Left colon (tissue), 2 donors: Measurements from ENCODE around the gene RSRC1. TPM values are rescaled to one million over a fixed set of nuclear protein-coding genes. Genes with fewer than 3 reads are reported as not detected.

Experiments
- ATAC-seq: fragments of 200-7000 bp; cut with Tn5 transposase; one replicate; pipeline ENCODE4 v1.9.1; 2020; ENCODE audit warnings: mild to moderate bottlenecking, moderate library complexity
- DNase-seq, 2 donors: peaks; one replicate each; pipeline ENCODE4 v3.0.0-alpha.2; 2020
- intact Hi-C, 2 donors: fragments of 100-400 bp; cut with DNase I in 1 of 2; cut with micrococcal nuclease in 1 of 2; formaldehyde crosslinking; loops; one replicate each; pipeline versions ENCODE4 v1.11.2 to v1.14.0; 2022; cut with DNase I, micrococcal nuclease
- total RNA-seq, 2 donors: library from RNA; stranded (reverse); fragmentation: NEBNext Ultra II Directional; extraction: Animal tissue kit (Norgen Biotek cat#: 25700); gene quantifications; one replicate each; pipeline ENCODE4 v1.2.1, GENCODE V29; 2021
- donor health status: DM: no; HTN: no; CAD: no.
- donor health status: DM: yes; HTN: yes; CAD: no.

RSRC1 gene
- total RNA-seq, 2 donors from 2014 or later = 24.9 to 30.6 TPM

- intact Hi-C loops = no loop called here
- no peak for ATAC-seq
- no peak for DNase-seq
These were observed 11.6 kb upstream of the RSRC1 start for GRCh38 chr3:158098309-158098639.

- intact Hi-C loops = no loop called here
- no peak for DNase-seq
- no peak for ATAC-seq
These were observed 11.0 kb upstream of the RSRC1 start for GRCh38 chr3:158098834-158099424.

DNA sequence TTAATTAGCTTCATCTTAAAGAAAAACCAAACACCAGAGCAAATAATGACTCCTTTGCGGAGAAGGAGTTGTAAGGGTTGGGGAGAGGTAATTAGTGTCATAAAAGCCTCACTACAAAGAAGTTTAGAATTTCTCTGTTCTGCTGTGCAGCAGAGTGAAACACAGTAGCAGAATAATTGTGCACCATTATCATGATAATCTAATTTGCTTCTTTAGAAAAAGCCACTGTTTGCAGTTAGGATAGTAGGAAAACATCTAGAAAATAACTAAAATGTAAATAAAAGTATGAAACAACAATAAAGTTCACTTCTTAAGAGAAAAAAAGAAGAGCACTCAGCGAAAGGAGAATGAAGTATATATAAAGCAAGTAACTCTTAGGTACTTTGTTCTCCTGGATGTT lies 9.2 kb upstream of the RSRC1 start:
- DNase-seq (no peak), ATAC-seq (no peak)
- intact Hi-C loops = no loop called here

GRCh38 chr3:158101335-158102241 lies 8.3 kb upstream of the RSRC1 start:
- DNase-seq (no peak), ATAC-seq (no peak)
- intact Hi-C loops = no loop called here

DNA sequence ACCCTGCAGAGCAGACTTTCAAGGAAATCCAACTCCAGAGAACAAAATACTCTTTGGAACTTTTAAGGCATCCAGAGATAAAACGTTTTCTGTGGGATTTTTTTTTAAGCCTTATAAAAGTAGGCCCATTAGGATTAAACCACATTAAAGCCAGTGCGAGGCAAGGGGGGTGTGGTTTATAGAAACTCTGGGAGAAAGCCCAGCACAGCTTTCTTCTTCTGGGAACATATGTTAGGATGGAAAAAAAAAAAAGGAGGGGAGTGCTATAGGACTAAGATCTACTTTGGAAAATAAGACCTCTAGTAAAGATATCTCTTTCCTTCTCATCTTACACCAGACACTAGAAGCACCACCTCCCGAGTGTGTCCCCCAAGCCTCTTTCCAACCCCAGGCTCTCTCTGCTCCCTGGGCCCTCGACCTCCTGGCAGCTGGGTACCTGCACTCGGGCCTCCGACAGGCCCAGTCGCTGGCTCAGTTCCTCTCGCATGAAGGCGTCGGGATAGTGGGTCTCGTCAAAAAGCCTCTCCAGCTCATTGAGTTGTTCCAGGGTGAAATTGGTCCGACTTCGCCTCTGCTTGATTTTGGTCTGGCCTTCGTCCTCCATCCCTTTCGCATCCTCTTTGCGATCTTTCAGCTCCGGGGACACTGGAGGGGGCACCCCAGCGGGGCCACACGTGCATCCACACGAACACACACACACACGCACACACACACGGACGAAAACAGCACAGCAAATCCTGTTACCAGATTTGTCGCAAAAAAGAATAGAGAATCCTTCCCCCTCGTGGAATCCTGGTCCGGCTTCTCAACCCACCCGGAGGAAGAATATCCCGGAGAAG lies 7.4 kb upstream of the RSRC1 start:
- no peak for DNase-seq
- intact Hi-C loops = no loop called here
- no peak for ATAC-seq

GRCh38 chr3:158103081-158103886 lies 6.6 kb upstream of the RSRC1 start:
- DNase-seq (peak; percentile 48 to 64), ATAC-seq (peak; percentile 86)
- intact Hi-C loops = no loop called here

- ATAC-seq = no peak
- peak in 1 of 2 donors; percentile 10 for DNase-seq
- intact Hi-C loops = no loop called here
These were observed 6.0 kb upstream of the RSRC1 start for GRCh38 chr3:158103887-158104327.

DNA sequence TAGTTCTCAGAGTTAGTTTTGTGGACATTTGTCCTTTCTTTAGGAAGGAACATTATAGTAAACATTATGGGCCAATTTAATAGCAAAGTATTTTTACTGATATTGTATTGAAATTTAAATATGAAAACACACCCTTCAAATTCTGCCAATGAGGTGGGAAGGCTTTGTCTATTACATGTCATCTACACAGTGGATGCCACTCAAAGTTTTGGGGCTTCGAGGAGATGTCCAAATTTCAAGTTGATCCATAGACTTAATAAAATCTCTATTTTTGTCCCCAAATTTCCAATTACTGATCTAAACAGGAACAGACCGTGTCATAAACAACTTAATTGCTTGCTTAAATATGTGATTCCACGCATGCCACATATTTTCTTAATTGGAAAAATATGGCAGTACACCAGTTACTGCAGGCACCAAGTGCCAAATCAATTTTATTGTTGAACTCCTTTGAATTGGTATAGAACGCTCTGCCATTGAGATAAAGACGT lies 5.4 kb upstream of the RSRC1 start:
- intact Hi-C loops = no loop called here
- no peak for DNase-seq
- ATAC-seq = no peak

DNA sequence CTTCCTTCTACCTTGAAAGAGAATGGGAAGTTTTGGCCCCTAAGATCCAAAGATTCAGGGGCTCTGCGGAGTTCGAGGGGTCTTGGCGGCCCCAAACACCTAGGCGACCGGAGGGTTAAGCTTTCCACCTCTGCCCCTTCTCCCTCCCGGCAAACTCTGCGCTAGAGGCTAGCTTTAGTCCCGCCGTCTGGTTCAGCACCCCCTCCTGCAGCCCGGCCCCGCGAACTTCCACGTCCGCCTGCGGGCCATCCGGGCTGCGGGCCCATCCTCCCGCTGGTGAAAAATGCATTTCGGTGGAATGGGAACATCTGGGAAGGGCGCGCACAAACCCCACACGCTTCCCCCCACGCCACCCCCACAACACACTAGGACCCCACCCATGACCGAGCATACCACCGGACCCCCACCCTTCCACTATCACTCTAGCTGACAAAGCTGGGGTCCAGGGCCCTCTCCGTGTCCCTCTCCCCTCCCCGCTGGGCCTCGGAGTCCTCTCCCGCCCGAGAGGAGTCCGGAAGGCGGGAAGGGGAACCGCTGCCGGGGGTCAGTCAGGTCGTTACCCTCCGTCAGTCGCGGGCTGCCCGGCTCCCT lies 4.7 kb upstream of the RSRC1 start:
- intact Hi-C loops = no loop called here
- DNase-seq (peak in 1 of 2 donors; percentile 10), ATAC-seq (no peak)

- ATAC-seq (peak; percentile 44), DNase-seq (peak; percentile 38 to 48)
- intact Hi-C loops = no loop called here
These were observed 4.1 kb upstream of the RSRC1 start for GRCh38 chr3:158105710-158106253.

- peak in 1 of 2 donors; percentile 16 for DNase-seq
- intact Hi-C loops = no loop called here
- no peak for ATAC-seq
These were observed 3.0 kb upstream of the RSRC1 start for GRCh38 chr3:158106766-158107471.

DNA sequence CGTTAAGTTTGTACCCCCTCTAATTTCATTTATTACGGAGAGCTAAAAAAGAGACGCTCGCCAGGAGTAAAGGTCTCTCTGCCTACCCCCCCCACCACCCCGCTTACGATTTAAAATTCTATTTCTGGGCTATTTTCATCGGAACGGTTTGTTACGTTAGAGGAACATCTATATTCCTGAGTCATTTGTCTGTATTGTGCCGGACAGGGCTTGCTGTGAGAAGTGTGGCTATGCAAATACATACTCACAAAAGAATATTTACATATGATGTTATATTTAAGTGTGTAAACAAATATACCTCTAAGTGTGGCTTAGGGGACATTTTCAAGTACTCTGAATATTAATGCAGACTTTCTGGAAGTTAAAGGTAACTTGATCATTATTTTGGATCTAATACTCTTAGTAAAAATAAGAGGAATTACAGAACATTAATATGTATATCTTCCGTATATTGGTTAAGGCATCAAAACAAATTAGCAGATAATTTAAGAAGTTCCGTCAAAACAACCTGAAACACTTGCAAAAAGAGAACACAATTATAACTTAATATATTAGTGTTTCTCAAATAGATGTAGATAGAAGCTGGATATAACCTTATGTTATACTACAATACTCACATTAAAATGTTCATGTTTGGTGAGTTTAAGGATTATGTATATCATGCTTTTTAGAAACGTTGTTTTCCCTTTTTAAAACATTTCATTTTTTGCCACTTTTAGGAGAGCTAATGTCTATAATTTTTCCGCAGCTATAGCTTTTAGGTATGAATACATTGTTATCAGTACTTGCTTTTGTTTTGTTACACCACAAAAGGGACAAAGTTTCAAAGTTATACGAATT lies 2.1 kb upstream of the RSRC1 start:
- no peak for DNase-seq
- intact Hi-C loops = no loop called here
- ATAC-seq = no peak

- intact Hi-C loops = no loop called here
- DNase-seq = no peak
- no peak for ATAC-seq
These were observed 1.4 kb upstream of the RSRC1 start for GRCh38 chr3:158108445-158108985.

GRCh38 chr3:158109295-158109803 lies 540 bp upstream of the RSRC1 start:
- no peak for ATAC-seq
- no peak for DNase-seq
- intact Hi-C loops = no loop called here

DNA sequence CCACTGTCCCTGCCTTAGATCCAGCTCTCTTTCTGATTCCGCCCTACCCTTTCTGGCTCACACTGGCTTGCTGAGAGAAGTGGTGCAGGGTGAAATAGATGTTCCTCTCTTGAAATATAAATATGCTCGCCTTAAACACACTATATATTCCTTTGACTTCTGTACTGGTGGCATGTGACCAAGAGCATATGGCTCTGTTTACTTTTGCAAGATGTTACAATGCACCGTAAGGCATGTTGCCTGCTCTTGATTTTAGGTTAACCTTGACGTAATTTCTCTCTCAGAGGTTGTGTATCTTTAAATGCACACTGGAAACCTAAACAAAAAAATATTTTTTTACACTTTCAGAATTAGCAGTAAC lies 749 bp downstream of the RSRC1 start:
- intact Hi-C loops = no loop called here
- DNase-seq = no peak
- ATAC-seq = peak; percentile 44

GRCh38 chr3:158111861-158112260 lies 2.0 kb downstream of the RSRC1 start:
- no peak for ATAC-seq
- intact Hi-C loops = no loop called here
- DNase-seq = no peak
